AG08396 (cell line): ENCODE data around the gene CNN2.
A peak's percentile ranks its signal among the peaks of the same experiment; 100 is the strongest.

ENCODE experiments used
- DNase-seq: peaks from one replicate; pipeline ENCODE4 v3.0.0; 2012; ENCODE audit warnings: low spot score, mixed read lengths

The CNN2 gene

DNA sequence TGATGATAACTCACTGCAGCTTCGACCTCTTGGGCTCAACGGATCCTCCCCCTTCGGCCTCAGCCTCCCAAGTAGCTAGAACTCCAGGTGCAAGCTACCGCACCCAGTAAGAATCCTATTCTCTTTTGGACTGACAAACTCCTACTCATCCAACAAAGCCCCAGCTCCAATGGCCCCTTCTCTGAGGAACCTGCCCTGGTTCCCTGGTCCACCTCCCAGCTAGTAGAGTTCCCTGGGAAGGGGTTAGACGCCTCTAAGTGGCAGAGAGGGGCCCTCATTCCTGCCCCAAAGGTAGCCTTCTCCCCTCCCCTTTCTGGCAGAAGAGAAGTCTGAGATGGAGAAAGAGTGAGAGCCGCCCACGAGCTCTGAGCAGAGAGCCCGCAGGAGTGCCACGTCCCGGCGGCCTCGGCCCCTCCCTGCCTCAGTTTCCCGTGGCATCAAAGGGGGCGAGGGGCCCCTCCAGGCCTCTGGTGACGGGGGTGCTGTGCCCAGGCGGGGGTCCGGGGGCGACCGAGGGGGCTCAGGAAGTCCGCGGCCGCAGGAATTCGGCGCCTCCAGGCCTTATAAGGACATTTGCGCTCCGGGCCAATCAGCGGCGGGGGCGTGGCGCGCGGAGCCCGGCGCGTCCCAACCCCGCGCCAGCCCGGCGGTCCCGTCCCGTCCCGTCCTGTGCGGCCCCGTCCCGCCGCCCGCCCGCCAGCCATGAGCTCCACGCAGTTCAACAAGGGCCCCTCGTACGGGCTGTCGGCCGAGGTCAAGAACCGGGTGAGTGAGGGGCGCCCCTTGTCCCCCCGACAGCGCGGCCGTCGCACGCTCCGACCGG is at the start of gene CNN2:
CNN2 (plus strand) TSS at position 649 of the 823 bp plus-strand sequence; CDS start at position 703, 54 bp downstream.
- DNase-seq = peak; percentile 90

DNA sequence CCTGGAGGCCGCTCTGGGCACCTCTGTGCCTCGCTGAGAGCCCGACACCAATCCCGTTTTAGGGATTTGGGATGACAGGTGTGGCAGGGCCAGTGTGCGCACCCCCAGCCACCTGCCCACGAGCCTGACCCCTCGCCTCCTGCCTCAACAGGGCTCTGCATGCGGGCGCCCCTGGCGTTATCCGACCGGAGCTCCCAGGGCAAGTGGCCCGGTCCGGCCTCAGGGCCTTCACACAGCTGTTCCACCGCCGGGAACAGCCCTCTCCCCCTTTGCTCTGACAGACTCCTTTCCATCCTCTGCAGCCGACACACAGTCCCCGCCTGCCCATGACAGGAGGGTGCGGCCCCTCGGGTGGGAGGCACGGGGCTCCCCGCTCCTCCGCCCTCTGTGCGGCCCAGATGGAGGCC is 49.3 kb upstream of the CNN2 start:
- DNase-seq = no peak

DNA sequence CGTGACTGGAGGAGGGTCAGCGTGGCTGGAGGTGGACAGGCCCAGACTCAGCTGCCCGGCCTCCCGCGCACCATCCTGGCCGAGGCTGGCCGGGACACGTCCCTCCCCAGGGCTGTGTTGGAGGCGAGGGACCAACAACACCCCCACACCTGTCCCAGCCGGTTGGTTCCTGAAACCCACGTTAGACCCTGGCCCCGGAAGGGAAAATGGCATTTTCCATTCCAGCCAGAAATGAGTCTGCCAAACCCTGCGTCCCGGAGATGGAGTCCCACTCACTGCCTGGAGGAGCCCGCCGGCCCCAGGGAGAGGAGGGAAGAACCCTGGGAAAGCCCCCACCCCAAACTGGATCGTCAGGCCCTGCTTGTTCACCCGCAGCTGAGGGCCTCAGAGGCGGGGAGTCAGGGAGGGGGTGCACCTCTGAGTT is 47.1 kb upstream of the CNN2 start:
- no peak for DNase-seq

DNA sequence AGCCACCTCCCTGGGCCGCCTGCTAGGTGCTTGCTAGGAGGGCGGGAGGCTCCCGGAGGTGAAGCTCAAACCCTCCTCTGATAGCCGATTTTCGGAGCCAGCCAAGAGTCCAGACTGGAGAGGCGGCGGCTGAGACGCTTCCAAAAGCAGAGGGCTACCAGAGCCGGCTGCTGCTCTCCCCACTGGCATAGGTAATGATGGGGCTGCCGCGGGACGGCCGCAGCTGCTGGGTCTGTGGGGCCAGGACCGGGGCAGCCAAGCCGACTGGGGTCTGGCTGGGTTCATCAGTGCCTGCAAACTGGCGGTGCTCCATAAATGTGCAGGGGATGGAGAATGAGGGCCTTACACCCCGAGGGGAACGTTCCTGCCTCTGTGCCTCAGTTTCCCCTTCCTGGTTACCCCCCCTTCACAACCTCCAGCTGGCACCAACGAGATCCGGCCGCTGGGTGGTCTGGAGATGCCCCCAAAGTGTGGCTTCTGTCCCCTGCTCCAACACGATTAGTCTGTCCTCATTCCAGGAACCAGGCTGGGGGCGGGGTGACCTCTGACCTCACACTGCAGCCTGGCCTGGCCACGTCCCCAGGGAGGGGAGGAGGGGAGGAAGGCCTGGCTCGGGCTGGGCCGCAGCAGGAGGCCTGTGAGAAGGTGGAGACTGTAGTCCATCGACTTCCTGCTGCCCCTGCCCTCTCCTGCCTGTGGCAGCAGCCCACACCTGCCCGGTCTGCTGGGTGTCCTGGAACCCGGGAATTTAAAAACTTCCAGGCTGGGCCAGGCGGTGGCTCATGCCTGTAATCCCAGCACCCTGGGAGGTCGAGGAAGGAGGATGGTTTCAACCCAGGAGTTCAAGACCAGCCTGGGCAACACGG is 46.0 kb upstream of the CNN2 start:
- no peak for DNase-seq

DNA sequence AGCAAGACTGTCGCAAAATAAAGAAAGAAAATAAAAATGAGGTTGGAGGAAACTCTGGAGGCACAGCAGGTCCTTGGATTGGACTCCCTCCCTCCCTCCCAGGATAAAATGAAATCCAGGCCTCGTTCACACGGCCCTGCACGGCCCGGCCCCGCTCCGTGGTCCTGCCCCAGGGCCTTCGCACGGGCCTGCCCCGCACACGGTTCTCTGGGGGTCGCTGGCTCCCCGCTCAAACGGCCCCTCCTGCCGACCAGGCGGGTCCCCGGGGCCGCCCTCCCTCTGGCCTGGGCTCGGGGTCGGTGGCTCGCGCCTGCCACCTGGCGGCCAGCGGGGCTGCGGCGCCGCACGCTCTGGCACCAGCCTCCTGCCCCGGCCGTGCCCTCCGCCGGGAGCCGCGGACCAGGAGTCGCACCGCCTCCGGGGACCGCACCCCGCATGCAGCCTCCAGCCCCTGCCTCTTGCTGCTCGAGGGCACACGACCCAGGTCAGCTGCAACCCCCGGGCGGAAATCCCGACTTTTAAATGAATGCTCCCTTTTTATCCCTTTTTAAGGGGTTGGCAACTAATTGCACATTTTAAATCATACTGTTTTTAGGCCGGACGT is 43.7 kb upstream of the CNN2 start:
- DNase-seq = peak; percentile 95

DNA sequence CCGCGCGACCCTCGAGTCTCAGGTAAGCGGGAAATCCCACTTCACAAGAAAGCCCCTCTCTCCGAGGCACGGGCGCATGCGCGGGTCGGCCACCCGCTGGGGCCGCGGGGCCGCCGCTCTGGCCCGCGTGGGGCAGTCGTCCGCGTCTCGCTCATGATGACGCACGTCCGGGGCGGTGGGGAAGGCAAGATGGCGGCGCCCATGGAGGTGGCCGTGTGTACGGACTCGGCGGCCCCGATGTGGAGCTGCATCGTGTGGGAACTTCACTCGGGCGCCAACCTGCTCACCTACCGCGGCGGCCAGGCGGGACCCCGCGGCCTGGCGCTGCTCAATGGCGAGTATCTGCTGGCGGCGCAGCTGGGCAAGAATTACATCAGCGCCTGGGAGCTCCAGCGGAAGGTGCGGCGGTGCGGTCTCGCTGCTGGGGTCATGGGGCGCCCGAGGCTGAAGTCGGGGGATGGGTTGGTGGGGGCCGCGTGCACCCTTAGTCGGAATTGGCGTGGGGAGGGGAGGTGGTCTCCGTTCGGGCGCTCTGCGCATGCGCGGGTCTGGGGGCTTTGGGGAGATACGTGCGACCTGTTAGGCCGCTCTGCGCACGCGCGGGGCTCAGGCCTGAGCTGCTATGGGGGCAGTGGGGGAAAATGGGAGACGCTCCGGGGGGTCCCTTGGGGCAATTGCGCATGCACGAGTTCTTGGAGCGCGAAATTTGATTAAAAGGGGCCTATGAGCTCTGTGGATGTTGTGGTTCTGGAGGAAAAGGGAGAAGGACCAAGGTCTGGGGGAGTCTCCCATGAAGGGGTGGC is 42.0 kb upstream of the CNN2 start, which contains the start of gene WDR18:
WDR18 (plus strand) TSS at position 181 of the 803 bp plus-strand sequence; CDS start at position 190, 9 bp downstream.
- DNase-seq = peak; percentile 100

DNA sequence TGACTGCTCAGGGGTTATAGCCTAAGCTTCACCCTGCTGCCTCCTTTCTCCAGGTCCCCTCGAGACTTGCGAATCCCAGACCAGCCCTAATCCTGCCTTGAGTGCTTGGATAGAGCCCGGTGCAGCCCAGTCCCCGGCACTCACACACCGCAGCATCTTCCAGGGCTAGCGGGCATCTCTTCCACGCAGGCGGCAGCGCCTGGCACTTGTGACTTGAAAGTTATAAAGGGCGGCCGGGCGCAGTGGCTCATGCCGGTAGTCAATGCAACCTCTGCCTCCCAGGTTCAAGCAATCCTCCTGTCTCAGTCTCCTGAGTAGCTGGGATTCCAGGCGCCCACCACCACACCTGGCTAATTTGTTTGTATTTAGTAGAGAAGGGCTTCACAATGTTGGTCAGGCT is 40.3 kb upstream of the CNN2 start:
- DNase-seq = no peak

DNA sequence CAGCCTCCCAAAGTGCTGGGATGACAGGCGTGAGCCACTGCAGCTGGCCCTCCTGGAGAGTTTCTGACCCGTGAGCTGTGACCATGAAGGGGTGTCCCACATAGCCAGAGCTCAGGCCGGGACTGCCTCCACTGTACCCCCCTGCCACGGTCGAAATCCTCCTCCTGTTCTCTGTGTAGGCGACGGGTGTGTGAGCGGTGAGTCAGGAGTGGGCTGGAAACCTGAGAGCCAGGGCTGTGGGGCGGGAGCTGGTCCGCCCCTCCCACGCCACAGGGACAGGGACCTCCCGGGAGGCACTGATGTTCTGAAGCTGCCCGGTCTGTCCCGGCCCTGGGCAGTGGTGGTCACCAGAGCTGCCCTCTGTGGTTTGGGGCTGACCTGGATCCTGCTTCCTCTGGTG is 38.3 kb upstream of the CNN2 start:
- DNase-seq = no peak

DNA sequence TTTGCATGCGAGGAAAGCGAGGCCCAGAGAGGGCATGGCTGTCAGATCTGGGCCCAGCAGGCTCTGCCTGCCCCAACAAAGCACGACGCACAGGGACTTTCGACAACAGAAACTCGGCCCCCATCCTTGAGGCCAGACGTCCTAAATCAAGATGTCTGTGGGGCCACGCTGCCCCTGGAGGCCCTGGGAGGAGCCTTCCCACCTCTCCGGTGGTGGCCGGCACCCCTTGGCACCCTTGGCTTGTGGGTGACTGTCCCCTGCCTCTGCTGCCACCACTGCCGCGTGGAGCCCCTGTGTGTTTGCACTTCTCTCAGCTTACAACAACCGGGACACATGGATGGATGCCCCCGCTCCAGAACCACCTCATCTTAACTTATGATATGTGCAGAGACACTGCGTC is 37.9 kb upstream of the CNN2 start:
- DNase-seq = no peak

DNA sequence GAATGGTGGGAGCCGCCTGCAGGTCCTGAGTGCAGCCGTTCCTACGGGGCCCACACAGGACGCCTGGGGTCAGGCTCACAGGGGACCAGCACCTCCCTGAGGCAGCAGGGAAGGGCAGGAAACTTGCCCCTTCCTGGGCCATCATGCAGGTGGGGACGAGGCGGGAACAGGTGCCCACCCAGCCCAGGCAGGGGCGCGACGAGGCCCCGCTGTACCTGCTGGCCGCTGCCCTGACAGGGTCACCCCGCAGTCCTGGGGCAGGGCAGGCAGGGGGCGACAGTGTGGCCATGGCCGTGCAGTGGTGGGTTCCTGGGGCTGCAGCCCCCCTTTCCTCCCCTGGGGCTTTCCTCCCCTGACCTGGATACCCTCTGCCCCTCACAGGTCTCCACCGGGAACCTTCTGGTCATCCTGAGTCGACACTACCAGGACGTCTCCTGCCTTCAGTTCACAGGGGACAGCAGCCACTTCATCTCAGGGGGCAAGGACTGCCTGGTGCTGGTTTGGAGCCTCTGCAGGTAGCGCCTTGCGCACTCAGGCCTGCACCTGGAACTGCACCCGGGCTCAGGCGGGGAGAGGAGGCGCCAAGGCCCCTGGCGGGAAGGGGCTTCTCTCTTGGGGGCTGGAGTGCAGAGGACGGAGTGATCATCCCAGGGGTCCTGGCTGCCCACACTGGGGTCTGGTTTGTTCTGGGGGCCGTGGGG is 36.9 kb upstream of the CNN2 start:
- DNase-seq = no peak

DNA sequence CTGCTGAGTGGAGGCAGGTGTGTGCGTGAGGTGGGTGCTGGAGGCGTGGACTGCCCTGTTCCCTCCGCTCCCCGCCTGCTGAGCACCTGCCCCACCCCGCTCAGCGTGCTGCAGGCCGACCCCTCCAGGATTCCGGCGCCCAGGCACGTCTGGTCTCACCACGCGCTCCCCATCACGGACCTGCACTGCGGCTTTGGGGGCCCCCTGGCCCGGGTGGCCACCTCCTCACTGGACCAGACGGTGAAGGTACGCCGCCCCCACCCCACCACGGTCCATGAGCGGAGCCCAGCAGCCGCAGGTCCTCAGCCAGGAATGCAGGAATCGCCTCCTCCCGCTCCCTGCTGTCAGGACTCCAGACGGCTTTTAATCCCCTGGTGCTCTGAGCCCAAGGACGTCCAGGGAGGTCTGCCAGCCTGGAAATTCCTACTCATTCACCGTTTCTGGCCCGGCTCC is 36.3 kb upstream of the CNN2 start:
- DNase-seq = no peak

DNA sequence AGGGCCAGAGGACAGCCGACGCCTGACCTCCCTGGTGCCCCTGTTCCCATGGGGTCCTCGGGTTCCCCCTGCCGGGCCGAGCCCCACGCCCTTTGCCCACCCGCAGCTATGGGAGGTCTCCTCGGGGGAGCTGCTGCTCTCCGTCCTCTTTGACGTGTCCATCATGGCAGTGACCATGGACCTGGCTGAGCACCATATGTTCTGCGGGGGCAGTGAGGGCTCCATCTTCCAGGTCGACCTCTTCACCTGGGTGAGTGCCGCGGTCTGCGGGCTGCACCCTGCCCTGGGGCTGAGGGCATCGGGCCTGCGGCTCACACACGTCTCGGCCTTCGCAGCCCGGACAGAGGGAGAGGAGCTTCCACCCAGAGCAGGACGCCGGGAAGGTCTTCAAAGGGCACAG is 35.7 kb upstream of the CNN2 start:
- no peak for DNase-seq

DNA sequence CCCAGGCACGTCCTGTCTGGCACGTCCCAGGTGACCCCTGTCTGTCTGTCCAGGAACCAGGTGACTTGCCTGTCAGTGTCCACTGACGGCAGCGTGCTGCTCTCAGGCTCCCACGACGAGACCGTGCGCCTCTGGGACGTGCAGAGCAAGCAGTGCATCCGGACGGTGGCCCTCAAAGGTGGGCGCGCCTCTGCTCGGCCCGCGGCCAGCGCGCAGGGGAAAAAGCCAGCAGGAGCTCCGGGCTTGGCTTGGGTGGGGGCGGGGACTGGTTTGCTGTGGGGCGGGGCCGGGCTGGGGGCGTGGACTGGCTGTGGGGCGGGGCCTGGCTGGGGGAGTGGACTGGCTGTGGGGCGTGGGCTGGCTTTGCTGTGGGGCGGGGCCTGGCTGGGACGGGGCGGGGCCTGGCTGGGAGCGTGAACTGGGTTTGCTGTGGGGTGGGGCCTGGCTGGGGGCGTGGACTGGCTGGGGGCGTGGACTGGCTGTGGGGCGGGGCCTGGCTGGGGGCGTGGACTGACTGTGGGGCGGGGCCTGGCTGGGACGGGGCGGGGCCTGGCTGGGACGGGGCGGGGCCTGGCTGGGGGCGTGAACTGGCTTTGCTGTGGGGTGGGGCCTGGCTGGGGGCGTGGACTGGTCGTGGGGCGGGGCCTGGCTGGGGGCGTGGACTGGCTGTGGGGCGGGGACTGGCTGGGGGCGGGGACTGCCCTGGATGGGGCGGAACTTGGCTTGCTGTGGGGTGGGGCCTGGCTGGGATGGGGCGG is 35.1 kb upstream of the CNN2 start:
- peak; percentile 83 for DNase-seq

DNA sequence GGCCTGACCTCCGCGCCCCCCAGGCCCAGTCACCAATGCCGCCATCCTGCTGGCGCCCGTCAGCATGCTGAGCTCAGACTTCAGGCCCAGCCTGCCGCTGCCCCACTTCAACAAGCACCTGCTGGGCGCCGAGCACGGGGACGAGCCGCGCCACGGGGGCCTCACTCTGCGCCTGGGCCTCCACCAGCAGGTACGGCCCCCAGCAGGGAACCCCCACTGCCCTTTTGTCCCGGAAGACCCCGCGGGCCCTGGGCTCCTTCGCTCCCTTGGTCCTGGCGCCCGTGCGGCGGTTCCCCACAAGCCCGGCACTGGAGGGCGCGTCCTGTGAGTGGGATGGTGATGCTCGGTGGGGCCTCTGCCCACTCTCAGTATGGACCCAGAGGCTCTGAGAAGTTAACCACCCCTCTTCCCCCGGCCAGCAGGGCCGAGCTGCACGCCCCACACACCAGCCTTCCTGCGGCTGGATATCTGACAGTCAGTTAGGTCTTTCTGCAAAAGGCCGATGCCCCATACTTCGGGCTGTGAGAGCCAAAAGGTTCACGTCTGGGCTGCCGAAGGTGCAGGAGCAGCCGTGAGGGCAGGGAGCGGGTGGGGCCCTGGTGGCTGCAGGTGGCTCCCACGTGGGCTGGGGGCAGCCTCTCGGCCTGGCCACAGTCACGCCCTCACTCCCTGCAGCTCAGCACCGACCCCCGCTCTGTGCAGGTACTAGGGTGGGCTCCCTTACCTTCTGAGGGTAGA is 34.3 kb upstream of the CNN2 start:
- no peak for DNase-seq

DNA sequence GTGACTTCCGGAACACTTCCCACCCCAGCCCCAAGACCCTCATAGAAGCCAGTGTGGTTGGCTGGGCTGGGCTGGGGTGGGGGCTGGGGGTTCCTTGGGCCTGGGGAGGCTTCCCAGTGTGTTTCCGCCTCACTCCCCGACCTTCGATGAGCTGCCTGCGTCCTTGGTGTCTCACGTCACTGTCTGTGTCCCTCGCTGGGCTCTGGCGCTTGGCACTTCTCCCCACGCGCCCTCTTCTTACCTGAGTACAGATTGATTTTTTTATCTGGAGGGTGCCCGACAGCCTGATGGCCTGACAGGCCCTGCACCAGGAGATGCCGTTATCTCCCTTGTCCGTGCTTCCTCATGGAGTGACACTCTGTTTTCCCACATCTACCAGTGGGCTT is 33.7 kb upstream of the CNN2 start:
- DNase-seq = no peak

DNA sequence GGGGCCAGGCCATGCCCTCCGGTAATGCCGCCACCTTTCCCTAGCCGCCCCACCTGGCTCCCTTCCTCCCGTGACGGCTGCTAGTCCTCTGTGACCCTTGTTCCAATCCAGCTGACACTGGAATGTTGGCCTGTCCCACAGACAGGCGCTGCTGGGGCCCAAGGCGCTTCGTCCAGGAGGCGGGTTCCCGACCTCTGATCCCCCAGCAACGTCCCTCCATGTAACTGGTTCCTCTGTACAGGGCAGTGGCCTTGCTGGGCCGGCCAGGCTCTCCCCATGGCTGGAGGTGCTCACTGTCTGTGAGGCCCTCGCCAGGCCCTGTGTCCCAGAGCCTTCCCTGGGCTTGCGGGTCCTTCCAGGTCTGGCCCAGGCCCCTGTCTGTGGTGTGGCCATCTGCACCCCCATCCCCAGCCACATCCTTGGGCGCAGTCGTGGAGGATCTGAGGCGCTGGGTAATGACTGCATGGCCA is 33.0 kb upstream of the CNN2 start:
- DNase-seq = no peak

DNA sequence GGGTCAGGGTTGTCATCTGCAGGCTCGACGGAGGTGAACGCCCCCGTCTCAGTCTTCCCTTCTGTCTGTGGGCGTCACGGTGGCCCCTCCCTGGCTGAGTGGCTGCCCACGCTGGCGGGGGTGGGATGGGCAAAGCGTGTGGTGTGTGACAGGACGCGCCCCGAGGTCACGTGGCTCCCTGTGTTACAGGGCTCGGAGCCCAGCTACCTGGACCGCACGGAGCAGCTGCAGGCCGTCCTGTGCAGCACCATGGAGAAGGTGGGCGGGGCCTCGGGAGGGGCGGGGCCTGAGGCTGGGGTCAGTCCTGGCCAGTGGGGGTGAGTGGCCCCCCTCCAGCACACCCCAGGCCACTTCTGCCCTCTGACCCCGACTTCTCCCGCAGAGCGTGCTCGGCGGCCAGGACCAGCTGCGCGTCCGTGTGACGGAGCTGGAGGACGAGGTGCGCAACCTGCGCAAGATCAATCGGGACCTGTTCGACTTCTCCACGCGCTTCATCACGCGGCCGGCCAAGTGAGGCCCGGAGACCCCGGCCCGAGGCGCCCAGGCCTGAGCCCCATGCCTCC is 32.5 kb upstream of the CNN2 start:
- no peak for DNase-seq

DNA sequence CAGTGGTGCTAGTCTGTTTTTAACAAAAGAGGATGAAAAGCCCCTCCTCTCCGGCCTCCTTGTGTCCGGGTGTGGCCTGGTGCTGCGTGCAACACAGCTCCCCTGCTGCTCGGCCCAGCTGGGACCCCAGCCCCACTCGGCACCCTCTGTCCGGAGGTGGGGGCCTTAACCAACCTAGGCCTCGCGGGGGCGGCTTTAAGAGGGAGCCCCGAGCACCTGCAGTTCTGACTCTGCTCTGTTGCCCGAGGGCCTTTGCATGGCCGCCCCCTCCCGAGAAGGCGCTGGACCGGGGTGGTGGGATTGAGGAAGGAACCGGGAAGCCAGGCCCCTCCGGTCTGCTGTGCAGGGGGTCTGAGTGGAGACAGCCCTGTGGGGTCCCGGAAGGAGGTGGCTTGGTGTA is 31.9 kb upstream of the CNN2 start:
- DNase-seq = no peak
